Kidney (tissue), 14 donors: ENCODE results near the gene PARP6. TPM values are rescaled to one million over a fixed set of nuclear protein-coding genes. Genes with fewer than 3 reads are reported as not detected.

Experiments used
- DNase-seq, 5 donors: peaks; one replicate each; pipeline ENCODE4 v3.0.0-alpha.2; 2013 to 2020
- FAIRE-seq: peaks from 2 replicates; lab custom pipeline; 2012; peaks lifted over from hg19 to GRCh38; lab: Jason Lieb, UNC
- H3K27ac ChIP-seq, 2 donors: one replicate each; pipeline ENCODE4 v1.7.0; 2013; ENCODE audit warnings: low read depth in 2 of 2, low read length in 2 of 2, inconsistent platforms in 1 of 2
- H3K27me3 ChIP-seq: one replicate; pipeline ENCODE4 v1.7.1; 2013; ENCODE audit warnings: low read length, inconsistent platforms; ENCODE audit not compliant: control insufficient read depth, insufficient read depth
- H3K36me3 ChIP-seq, 3 donors: one replicate each; pipeline versions ENCODE4 v1.7.0 to v1.7.1; 2013; ENCODE audit warnings: low read length in 3 of 3, control low read depth in 1 of 3, inconsistent platforms in 1 of 3; ENCODE audit not compliant: insufficient read depth in 3 of 3, control insufficient read depth in 2 of 3
- H3K4me1 ChIP-seq, 3 donors: one replicate each; pipeline versions ENCODE4 v1.7.0 to v1.7.1; 2013; ENCODE audit warnings: low read length in 3 of 3, inconsistent platforms in 1 of 3, low read depth in 1 of 3; ENCODE audit not compliant: control insufficient read depth in 2 of 3, insufficient read depth in 2 of 3
- H3K4me3 ChIP-seq, 3 donors: one replicate each; pipeline versions ENCODE4 v1.7.0 to v1.8.1; 2013; ENCODE audit warnings: low read length in 3 of 3, control low read depth in 1 of 3, inconsistent platforms in 1 of 3
- H3K9ac ChIP-seq, 3 donors: one replicate each; pipeline versions ENCODE4 v1.7.0 to v1.7.1; 2013; ENCODE audit warnings: low read length in 3 of 3, control low read depth in 1 of 3, inconsistent platforms in 1 of 3
- H3K9me3 ChIP-seq, 3 donors: one replicate each; pipeline versions ENCODE4 v1.7.0 to v1.7.1; 2013; ENCODE audit warnings: low read length in 3 of 3, control low read depth in 1 of 3, inconsistent platforms in 1 of 3; ENCODE audit not compliant: control insufficient read depth in 2 of 3, insufficient read depth in 1 of 3
- CTCF ChIP-seq: IDR thresholded peaks from 3 replicates; pipeline ENCODE4 v1.5.1; 2012; ENCODE audit warnings: mild to moderate bottlenecking, moderate library complexity, borderline replicate concordance; ENCODE audit not compliant: insufficient read depth; ENCODE audit errors: extremely low read depth
- intact Hi-C: fragments of 100-400 bp; cut with DNase I; formaldehyde crosslinking; loops from one replicate; pipeline ENCODE4 v1.11.1; 2022
- polyA plus RNA-seq: library from polyadenylated mRNA; stranded (reverse); fragments of 350-450 nt; fragmentation: Illumina TruSeq; extraction: RNeasy Lipid Tissue Mini Kit (QIAGEN cat#74804); gene quantifications from one replicate; pipeline ENCODE4 v1.2.3, GENCODE V29; 2014; ENCODE audit warnings: low read depth, low replicate concordance; ENCODE audit not compliant: insufficient read depth
- total RNA-seq: library from RNA; stranded (reverse); fragmentation: NEBNext Ultra II Directional; extraction: Animal tissue kit (Norgen Biotek cat#: 25700); gene quantifications from one replicate; pipeline ENCODE4 v1.2.1, GENCODE V29; 2021
- donor health status: control.
- donor health status: control.
- donor health status: control.
- donor health status: control.
- donor health status: control.
- donor health status: DM: yes; HTN: yes; CAD: no.
- donor health status: Normal renal cell carcinoma (clear cell type).

PARP6 gene
- total and polyA plus RNA-seq, 2 donors from 2014 or later = 50.4 to 69.7 TPM

- Histone ChIP-seq H3K4me1 (peaks cover 3 to 25% (median 15%) of the 10 kb centered on the region in 3 donors), H3K9ac (peak overlapping the region; percentile 49 to 79 (median 66)), H3K27me3 (no peaks in the 10 kb centered on the region), H3K4me3 (peak overlapping the region; percentile 64 to 99 (median 77)), H3K27ac (peak overlapping the region; percentile 94 to 98), H3K36me3 (no peaks in the 10 kb centered on the region), H3K9me3 (no peaks in the 10 kb centered on the region)
- FAIRE-seq (no peak), DNase-seq (peak in 4 of 5 donors; percentile 18 to 70 (median 43))
- no peak for TF ChIP-seq CTCF
- intact Hi-C loops = no loop called here
Observed at GRCh38 chr15:72229076-72229946, 43.0 kb downstream of the PARP6 start.

GRCh38 chr15:72227720-72228119 is 44.6 kb downstream of the PARP6 start:
- H3K9me3 ChIP-seq = no peaks in the 10 kb centered on the region
- peak overlapping the region in 1 of 3 donors; percentile 60 for H3K9ac ChIP-seq
- no peak for DNase-seq
- intact Hi-C loops = no loop called here
- TF ChIP-seq CTCF = no peak
- H3K27me3 ChIP-seq = no peaks in the 10 kb centered on the region
- peak overlapping the region in 2 of 3 donors; percentile 15 to 47 for H3K4me3 ChIP-seq
- peak overlapping the region in 1 of 2 donors; percentile 11 for H3K27ac ChIP-seq
- H3K4me1 ChIP-seq = peaks cover 3 to 31% (median 15%) of the 10 kb centered on the region in 3 donors
- no peak for FAIRE-seq
- H3K36me3 ChIP-seq = peaks cover 0 to 2% (median 0%) of the 10 kb centered on the region in 3 donors

- H3K9me3 ChIP-seq = no peaks in the 10 kb centered on the region
- TF ChIP-seq CTCF = no peak
- H3K36me3 ChIP-seq = peaks cover 0 to 2% (median 0%) of the 10 kb centered on the region in 3 donors
- H3K9ac ChIP-seq = peak overlapping the region in 1 of 3 donors; percentile 22
- H3K27me3 ChIP-seq = no peaks in the 10 kb centered on the region
- intact Hi-C loops = no loop called here
- FAIRE-seq (no peak), DNase-seq (no peak)
- H3K4me3 ChIP-seq = peak overlapping the region in 1 of 3 donors; percentile 37
- H3K4me1 ChIP-seq = peaks cover 3 to 33% (median 15%) of the 10 kb centered on the region in 3 donors
- peak overlapping the region; percentile 65 to 86 for H3K27ac ChIP-seq
Observed at GRCh38 chr15:72227192-72227586, 45.2 kb downstream of the PARP6 start.
